GM23338 (cell line): ENCODE results near the gene SMARCC1. TPM values are rescaled to one million over a fixed set of nuclear protein-coding genes. Genes with fewer than 3 reads are reported as not detected.

Source experiments
- ATAC-seq: fragments of 200-7000 bp; cut with Tn5 transposase; 3 replicates; pipeline ENCODE4 v1.9.1; 2020
- DNase-seq: peaks from one replicate; pipeline ENCODE4 v3.0.0-alpha.2; 2015; ENCODE audit warnings: low spot score
- H2AFZ ChIP-seq: fragments of 200-600 bp; sonication (generic); 2 replicates; pipeline ENCODE4 v1.8.0; 2016; ENCODE audit warnings: antibody characterized with exemption, mild to moderate bottlenecking, moderate library complexity
- H3F3A ChIP-seq: fragments of 200-600 bp; sonication (generic); replicated peaks from 2 replicates; pipeline ENCODE4 v1.8.0; 2017; ENCODE audit warnings: antibody characterized with exemption, mixed run types, low read depth
- H3K27ac ChIP-seq: fragments of 200-600 bp; sonication (generic); 2 replicates; pipeline ENCODE4 v1.6.1; 2016; ENCODE audit warnings: low read depth
- H3K27me3 ChIP-seq: fragments of 200-600 bp; sonication (generic); 2 replicates; pipeline ENCODE4 v1.8.0; 2016; ENCODE audit warnings: mild to moderate bottlenecking, mixed run types, moderate library complexity; ENCODE audit not compliant: insufficient read depth
- H3K36me3 ChIP-seq: fragments of 200-600 bp; sonication (generic); 2 replicates; pipeline ENCODE4 v1.8.0; 2016; ENCODE audit warnings: mild to moderate bottlenecking; ENCODE audit not compliant: insufficient read depth
- H3K4me1 ChIP-seq: fragments of 200-600 bp; sonication (generic); 2 replicates; pipeline ENCODE4 v1.8.0; 2016; ENCODE audit warnings: mild to moderate bottlenecking, moderate library complexity; ENCODE audit not compliant: insufficient read depth
- H3K4me2 ChIP-seq: fragments of 200-600 bp; sonication (generic); 2 replicates; pipeline ENCODE4 v1.7.1; 2017; ENCODE audit warnings: mixed run types
- H3K4me3 ChIP-seq: fragments of 200-600 bp; sonication (generic); 2 replicates; pipeline ENCODE4 v1.6.1; 2016; ENCODE audit warnings: mixed run types
- H3K79me2 ChIP-seq: fragments of 200-600 bp; sonication (generic); replicated peaks from 2 replicates; pipeline ENCODE4 v1.8.0; 2017; ENCODE audit warnings: mild to moderate bottlenecking; ENCODE audit not compliant: insufficient read depth
- H3K9me2 ChIP-seq: fragments of 200-600 bp; sonication (generic); 2 replicates; pipeline ENCODE4 v1.8.0; 2017; ENCODE audit not compliant: insufficient read depth
- H4K20me1 ChIP-seq: fragments of 200-600 bp; sonication (generic); replicated peaks from 2 replicates; pipeline ENCODE4 v1.8.0; 2017; ENCODE audit warnings: mild to moderate bottlenecking; ENCODE audit not compliant: insufficient read depth
- H3K27ac Mint-ChIP-seq: 2 replicates; pipeline ENCODE4 v1.8.0; 2020; ENCODE audit warnings: inconsistent platforms, mild to moderate bottlenecking, moderate library complexity, mixed read lengths
- H3K27me3 Mint-ChIP-seq: 3 replicates; pipeline ENCODE4 v1.8.0; 2022; ENCODE audit warnings: low read depth, mild to moderate bottlenecking, moderate library complexity, mixed read lengths, inconsistent platforms; ENCODE audit not compliant: insufficient read depth, poor library complexity
- H3K36me3 Mint-ChIP-seq: 3 replicates; pipeline ENCODE4 v1.8.0; 2021; ENCODE audit warnings: low read depth, mild to moderate bottlenecking, inconsistent platforms, moderate library complexity, mixed read lengths
- H3K4me1 Mint-ChIP-seq: 3 replicates; pipeline ENCODE4 v1.8.0; 2020; ENCODE audit warnings: mild to moderate bottlenecking, inconsistent platforms, mixed read lengths
- H3K4me3 Mint-ChIP-seq: 3 replicates; pipeline ENCODE4 v1.8.0; 2021; ENCODE audit warnings: moderate library complexity, mild to moderate bottlenecking, inconsistent platforms, mixed read lengths
- H3K9me3 Mint-ChIP-seq: 3 replicates; pipeline ENCODE4 v1.8.0; 2020; ENCODE audit warnings: moderate library complexity, mild to moderate bottlenecking, inconsistent platforms, mixed read lengths
- CREB1 ChIP-seq: fragments of 250-450 bp; sonication (Bioruptor Pico); IDR thresholded peaks from 2 replicates; pipeline ENCODE4 v1.5.0; 2020; ENCODE audit warnings: low read depth, mild to moderate bottlenecking, moderate library complexity
- EZH2 ChIP-seq: fragments of 200-600 bp; sonication (generic); IDR thresholded peaks from one replicate; pipeline ENCODE4 v1.8.0; 2017; ENCODE audit warnings: antibody characterized with exemption, mild to moderate bottlenecking, low read depth; ENCODE audit not compliant: unreplicated experiment
- EZH2phosphoT487 ChIP-seq: fragments of 200-600 bp; sonication (generic); IDR thresholded peaks from one replicate; pipeline ENCODE4 v1.8.1; 2018; ENCODE audit warnings: antibody characterized with exemption; ENCODE audit not compliant: unreplicated experiment
- JUNB ChIP-seq: IDR thresholded peaks from one replicate; pipeline ENCODE4 v1.6.1; 2016; ENCODE audit warnings: antibody characterized with exemption; ENCODE audit not compliant: unreplicated experiment
- NANOG ChIP-seq: IDR thresholded peaks from 2 replicates; pipeline ENCODE4 v1.6.1; 2016; ENCODE audit warnings: antibody characterized with exemption, borderline replicate concordance
- POLR2AphosphoS5 ChIP-seq: IDR thresholded peaks from 2 replicates; pipeline ENCODE4 v1.6.1; 2016; ENCODE audit warnings: antibody characterized with exemption, low read depth
- STAT1 ChIP-seq: IDR thresholded peaks from one replicate; pipeline ENCODE4 v1.6.1; 2016; ENCODE audit warnings: antibody characterized with exemption; ENCODE audit not compliant: unreplicated experiment
- ZNF114 ChIP-seq: fragments of 250-450 bp; sonication (Bioruptor Pico); IDR thresholded peaks from 2 replicates; pipeline ENCODE4 v1.5.0; 2020; ENCODE audit warnings: mild to moderate bottlenecking, moderate library complexity
- ZNF331 ChIP-seq: fragments of 250-450 bp; sonication (Bioruptor Pico); IDR thresholded peaks from 2 replicates; pipeline ENCODE4 v1.5.0; 2020; ENCODE audit warnings: low read depth, mild to moderate bottlenecking, moderate library complexity
- polyA plus RNA-seq: library from polyadenylated mRNA; unstranded; fragments of >200 nt; fragmentation: Nextera tagmentation; extraction: Ambion mirVana; gene quantifications from 2 replicates; pipeline ENCODE4 v1.2.1, GENCODE V29; 2016
- total RNA-seq: library from RNA; depleted of rRNA; stranded (reverse); fragments of >200 nt; shearing (Covaris generic); gene quantifications from 2 replicates; pipeline ENCODE4 v1.2.3, GENCODE V29; 2014
- TF ChIP-seq, protein P1 (sequence below), 2 experiments: fragments of 200-600 bp in 1 of 2; sonication (generic) in 1 of 2; conservative IDR thresholded peaks; 2 replicates each; pipeline versions ENCODE4 v1.5.1 to v1.6.1; 2016 to 2017; ENCODE audit warnings: antibody characterized with exemption in 2 of 2, low read depth in 2 of 2, mild to moderate bottlenecking in 2 of 2, moderate library complexity in 1 of 2
- TF ChIP-seq, protein P2 (sequence below): IDR thresholded peaks from 2 replicates; pipeline ENCODE4 v1.6.1; 2016; ENCODE audit warnings: antibody characterized with exemption
- TF ChIP-seq, protein P3 (sequence below): fragments of 250-450 bp; sonication (Bioruptor Pico); IDR thresholded peaks from 2 replicates; pipeline ENCODE4 v1.5.0; 2020; ENCODE audit warnings: mild to moderate bottlenecking, moderate library complexity
- TF ChIP-seq, protein P4 (sequence below): IDR thresholded peaks from one replicate; pipeline ENCODE4 v1.6.1; 2018; ENCODE audit warnings: antibody characterized with exemption; ENCODE audit not compliant: unreplicated experiment

Gene SMARCC1
- total and polyA plus RNA-seq, 2 experiments from 2014 or later: 105 to 171 TPM

DNA sequence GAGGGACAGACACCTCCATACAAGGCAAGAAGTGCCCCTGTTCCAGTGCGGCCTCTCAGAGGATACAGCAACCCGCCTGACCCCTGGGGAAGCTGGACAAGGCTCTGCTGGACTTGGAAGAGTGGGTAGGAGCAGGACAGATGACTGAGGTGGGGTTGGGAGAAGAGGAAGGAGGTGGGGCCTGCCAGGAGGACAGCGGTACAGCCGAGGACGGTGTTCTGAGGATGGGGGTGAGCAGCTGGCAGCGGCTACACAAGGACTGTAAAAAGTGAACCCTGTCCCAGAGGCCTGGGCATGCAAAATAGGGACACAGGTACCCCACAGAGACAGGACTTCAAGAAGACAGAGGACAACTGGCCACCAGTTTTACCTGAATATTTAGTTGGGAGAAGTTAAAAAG lies 244.7 kb downstream of the SMARCC1 start:
- DNase-seq: no peak
- Mint-ChIP-seq H3K4me3 (no peak overlapping the region), H3K36me3 (no peaks in the 10 kb centered on the region), H3K27me3 (peaks cover 5% of the 10 kb centered on the region), H3K9me3 (peaks cover 11% of the 10 kb centered on the region; the same call in 2 of the 3 replicates), H3K27ac (no peak overlapping the region), H3K4me1 (no peaks in the 10 kb centered on the region; the same call in 1 of the 3 replicates)
- Histone ChIP-seq H3K9me2 (no peaks in the 10 kb centered on the region), H3K27me3 (no peaks in the 10 kb centered on the region), H3K4me2 (no peak overlapping the region), H2AFZ (peak overlapping the region; percentile 43), H3F3A (no peaks in the 10 kb centered on the region), H3K27ac (no peak overlapping the region), H3K4me1 (no peaks in the 10 kb centered on the region), H4K20me1 (no peaks in the 10 kb centered on the region), H3K79me2 (no peaks in the 10 kb centered on the region), H3K4me3 (no peak overlapping the region), H3K36me3 (no peaks in the 10 kb centered on the region)
- ATAC-seq: no peak
- TF ChIP-seq, protein P1, sequence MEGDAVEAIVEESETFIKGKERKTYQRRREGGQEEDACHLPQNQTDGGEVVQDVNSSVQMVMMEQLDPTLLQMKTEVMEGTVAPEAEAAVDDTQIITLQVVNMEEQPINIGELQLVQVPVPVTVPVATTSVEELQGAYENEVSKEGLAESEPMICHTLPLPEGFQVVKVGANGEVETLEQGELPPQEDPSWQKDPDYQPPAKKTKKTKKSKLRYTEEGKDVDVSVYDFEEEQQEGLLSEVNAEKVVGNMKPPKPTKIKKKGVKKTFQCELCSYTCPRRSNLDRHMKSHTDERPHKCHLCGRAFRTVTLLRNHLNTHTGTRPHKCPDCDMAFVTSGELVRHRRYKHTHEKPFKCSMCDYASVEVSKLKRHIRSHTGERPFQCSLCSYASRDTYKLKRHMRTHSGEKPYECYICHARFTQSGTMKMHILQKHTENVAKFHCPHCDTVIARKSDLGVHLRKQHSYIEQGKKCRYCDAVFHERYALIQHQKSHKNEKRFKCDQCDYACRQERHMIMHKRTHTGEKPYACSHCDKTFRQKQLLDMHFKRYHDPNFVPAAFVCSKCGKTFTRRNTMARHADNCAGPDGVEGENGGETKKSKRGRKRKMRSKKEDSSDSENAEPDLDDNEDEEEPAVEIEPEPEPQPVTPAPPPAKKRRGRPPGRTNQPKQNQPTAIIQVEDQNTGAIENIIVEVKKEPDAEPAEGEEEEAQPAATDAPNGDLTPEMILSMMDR (conservative IDR thresholded peaks at IDR 0.05; ENCODE audit: low read depth in 2 of 2): no peak
- TF ChIP-seq CREB1 (no peak), STAT1 (no peak), JUNB (no peak), EZH2 (no peak), ZNF331 (CRISPR knock-in tag) (no peak), ZNF114 (CRISPR knock-in tag) (no peak), EZH2phosphoT487 (no peak), POLR2AphosphoS5 (no peak), NANOG (no peak)
- TF ChIP-seq, protein P2, sequence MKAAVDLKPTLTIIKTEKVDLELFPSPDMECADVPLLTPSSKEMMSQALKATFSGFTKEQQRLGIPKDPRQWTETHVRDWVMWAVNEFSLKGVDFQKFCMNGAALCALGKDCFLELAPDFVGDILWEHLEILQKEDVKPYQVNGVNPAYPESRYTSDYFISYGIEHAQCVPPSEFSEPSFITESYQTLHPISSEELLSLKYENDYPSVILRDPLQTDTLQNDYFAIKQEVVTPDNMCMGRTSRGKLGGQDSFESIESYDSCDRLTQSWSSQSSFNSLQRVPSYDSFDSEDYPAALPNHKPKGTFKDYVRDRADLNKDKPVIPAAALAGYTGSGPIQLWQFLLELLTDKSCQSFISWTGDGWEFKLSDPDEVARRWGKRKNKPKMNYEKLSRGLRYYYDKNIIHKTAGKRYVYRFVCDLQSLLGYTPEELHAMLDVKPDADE: no peak
- TF ChIP-seq, protein P3, sequence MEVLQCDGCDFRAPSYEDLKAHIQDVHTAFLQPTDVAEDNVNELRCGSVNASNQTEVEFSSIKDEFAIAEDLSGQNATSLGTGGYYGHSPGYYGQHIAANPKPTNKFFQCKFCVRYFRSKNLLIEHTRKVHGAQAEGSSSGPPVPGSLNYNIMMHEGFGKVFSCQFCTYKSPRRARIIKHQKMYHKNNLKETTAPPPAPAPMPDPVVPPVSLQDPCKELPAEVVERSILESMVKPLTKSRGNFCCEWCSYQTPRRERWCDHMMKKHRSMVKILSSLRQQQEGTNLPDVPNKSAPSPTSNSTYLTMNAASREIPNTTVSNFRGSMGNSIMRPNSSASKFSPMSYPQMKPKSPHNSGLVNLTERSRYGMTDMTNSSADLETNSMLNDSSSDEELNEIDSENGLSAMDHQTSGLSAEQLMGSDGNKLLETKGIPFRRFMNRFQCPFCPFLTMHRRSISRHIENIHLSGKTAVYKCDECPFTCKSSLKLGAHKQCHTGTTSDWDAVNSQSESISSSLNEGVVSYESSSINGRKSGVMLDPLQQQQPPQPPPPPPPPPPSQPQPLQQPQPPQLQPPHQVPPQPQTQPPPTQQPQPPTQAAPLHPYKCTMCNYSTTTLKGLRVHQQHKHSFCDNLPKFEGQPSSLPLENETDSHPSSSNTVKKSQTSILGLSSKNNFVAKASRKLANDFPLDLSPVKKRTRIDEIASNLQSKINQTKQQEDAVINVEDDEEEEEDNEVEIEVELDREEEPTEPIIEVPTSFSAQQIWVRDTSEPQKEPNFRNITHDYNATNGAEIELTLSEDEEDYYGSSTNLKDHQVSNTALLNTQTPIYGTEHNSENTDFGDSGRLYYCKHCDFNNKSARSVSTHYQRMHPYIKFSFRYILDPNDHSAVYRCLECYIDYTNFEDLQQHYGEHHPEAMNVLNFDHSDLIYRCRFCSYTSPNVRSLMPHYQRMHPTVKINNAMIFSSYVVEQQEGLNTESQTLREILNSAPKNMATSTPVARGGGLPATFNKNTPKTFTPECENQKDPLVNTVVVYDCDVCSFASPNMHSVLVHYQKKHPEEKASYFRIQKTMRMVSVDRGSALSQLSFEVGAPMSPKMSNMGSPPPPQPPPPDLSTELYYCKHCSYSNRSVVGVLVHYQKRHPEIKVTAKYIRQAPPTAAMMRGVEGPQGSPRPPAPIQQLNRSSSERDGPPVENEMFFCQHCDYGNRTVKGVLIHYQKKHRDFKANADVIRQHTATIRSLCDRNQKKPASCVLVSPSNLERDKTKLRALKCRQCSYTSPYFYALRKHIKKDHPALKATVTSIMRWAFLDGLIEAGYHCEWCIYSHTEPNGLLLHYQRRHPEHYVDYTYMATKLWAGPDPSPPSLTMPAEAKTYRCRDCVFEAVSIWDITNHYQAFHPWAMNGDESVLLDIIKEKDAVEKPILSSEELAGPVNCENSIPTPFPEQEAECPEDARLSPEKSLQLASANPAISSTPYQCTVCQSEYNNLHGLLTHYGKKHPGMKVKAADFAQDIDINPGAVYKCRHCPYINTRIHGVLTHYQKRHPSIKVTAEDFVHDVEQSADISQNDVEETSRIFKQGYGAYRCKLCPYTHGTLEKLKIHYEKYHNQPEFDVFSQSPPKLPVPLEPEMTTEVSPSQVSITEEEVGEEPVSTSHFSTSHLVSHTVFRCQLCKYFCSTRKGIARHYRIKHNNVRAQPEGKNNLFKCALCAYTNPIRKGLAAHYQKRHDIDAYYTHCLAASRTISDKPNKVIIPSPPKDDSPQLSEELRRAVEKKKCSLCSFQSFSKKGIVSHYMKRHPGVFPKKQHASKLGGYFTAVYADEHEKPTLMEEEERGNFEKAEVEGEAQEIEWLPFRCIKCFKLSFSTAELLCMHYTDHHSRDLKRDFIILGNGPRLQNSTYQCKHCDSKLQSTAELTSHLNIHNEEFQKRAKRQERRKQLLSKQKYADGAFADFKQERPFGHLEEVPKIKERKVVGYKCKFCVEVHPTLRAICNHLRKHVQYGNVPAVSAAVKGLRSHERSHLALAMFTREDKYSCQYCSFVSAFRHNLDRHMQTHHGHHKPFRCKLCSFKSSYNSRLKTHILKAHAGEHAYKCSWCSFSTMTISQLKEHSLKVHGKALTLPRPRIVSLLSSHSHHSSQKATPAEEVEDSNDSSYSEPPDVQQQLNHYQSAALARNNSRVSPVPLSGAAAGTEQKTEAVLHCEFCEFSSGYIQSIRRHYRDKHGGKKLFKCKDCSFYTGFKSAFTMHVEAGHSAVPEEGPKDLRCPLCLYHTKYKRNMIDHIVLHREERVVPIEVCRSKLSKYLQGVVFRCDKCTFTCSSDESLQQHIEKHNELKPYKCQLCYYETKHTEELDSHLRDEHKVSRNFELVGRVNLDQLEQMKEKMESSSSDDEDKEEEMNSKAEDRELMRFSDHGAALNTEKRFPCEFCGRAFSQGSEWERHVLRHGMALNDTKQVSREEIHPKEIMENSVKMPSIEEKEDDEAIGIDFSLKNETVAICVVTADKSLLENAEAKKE (CRISPR knock-in tag): no peak
- TF ChIP-seq, protein P4, sequence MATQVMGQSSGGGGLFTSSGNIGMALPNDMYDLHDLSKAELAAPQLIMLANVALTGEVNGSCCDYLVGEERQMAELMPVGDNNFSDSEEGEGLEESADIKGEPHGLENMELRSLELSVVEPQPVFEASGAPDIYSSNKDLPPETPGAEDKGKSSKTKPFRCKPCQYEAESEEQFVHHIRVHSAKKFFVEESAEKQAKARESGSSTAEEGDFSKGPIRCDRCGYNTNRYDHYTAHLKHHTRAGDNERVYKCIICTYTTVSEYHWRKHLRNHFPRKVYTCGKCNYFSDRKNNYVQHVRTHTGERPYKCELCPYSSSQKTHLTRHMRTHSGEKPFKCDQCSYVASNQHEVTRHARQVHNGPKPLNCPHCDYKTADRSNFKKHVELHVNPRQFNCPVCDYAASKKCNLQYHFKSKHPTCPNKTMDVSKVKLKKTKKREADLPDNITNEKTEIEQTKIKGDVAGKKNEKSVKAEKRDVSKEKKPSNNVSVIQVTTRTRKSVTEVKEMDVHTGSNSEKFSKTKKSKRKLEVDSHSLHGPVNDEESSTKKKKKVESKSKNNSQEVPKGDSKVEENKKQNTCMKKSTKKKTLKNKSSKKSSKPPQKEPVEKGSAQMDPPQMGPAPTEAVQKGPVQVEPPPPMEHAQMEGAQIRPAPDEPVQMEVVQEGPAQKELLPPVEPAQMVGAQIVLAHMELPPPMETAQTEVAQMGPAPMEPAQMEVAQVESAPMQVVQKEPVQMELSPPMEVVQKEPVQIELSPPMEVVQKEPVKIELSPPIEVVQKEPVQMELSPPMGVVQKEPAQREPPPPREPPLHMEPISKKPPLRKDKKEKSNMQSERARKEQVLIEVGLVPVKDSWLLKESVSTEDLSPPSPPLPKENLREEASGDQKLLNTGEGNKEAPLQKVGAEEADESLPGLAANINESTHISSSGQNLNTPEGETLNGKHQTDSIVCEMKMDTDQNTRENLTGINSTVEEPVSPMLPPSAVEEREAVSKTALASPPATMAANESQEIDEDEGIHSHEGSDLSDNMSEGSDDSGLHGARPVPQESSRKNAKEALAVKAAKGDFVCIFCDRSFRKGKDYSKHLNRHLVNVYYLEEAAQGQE: no peak
